Head of caudate nucleus (tissue), 42 donors: Measurements from ENCODE around the gene CSTB.

Experiments used
- DNase-seq, 42 donors: peaks; one replicate each; pipeline versions ENCODE4 v3.0.0 to v3.0.0-alpha.2; 2020 to 2021; ENCODE audit warnings: mixed read lengths in 7 of 42
- intact Hi-C: fragments of 100-400 bp; cut with DNase I; formaldehyde crosslinking; loops from one replicate; pipeline ENCODE4 v1.15.0; 2022

The CSTB gene

DNA sequence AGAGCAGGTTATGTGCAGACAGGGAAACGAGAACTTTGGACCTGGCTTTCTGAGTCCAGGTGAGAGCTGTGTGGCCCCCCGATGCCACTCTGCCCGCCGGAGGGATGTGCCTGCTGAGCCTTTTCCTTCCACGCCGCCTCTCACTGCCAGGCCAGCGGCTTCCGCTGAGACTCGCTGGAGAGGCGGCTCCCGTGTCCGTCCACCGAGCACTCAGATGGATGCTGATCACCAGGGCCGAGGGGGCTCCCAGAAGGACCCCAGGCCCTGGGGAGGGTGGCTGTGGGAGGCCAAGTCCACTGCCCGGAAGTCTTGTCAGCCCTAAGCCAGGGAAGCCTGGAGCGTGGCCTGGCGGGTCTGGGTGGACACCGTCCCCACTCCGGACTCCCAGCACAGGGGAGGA is 16.5 kb downstream of the CSTB start:
- intact Hi-C loops = no loop called here
- no peak for DNase-seq

DNA sequence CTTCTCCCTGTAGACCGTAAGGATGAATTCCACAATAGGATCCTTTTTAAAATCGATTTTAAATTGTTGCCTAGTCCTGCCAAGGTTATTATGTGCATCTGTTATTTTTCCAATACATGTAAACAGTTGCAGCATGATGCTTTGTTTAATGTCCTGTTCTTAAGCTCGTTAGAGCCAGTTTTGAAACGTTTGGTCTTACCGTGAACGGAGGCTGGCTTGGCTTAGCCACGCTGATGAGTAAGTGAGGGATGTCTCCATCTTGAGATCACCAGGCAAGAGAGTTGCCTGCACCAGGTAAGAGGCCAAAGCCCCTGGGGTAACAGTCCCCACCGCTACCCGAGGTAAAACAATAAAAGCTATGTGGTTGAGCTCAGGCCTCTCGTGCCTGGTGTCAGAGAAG is 17.3 kb downstream of the CSTB start:
- no peak for DNase-seq
- intact Hi-C loops = no loop called here

DNA sequence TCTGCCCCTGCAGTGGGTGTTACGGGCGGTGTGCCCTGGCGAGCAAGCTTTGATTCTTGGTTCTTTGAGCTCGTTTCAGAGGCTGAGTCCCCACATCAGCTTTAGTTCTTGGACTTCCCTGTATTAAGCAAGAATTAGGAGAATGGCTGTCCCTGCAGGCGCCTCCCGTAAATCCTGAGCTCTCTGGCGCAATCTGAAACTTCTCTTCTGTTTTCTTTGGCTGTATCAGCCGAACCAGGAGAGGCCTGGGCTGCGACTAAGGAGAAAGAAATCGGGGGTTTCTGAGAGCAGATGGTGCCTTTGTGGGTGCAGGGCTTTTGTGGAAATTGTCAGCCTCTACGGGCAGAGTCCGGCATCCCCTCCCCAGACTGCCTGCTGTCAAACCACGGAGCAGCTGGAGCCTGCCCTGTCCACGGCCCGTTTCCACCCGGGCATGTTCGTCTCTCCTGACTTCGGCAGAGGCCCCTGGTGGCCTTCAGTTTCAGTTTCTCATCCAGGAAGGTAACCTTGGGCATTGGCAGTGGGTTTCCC is 17.9 kb downstream of the CSTB start:
- DNase-seq = peak in 4 of 42 donors; percentile 33 to 62 (median 41)
- intact Hi-C loops = no loop called here

DNA sequence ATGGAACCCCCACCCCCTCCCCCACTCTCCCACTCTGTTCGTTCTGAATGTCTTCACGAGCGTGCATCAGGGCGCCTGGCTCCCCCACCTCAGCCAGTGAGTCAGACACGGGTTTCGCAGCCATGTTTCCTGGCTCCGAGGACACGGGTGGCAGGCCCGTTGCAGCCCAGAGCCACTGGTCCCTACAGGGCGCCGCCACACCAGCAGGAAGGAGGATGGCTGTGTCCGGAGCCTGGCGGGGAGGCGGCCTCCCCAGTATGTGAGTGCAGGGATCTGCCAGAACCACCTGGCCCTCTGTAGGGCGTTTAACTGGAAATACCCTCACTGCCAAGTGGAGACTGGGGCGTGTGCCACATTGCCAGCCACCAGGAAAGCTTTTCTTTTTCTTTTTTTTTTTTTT is 18.5 kb downstream of the CSTB start:
- intact Hi-C loops = no loop called here
- peak in 24 of 42 donors; percentile 27 to 79 (median 45) for DNase-seq

DNA sequence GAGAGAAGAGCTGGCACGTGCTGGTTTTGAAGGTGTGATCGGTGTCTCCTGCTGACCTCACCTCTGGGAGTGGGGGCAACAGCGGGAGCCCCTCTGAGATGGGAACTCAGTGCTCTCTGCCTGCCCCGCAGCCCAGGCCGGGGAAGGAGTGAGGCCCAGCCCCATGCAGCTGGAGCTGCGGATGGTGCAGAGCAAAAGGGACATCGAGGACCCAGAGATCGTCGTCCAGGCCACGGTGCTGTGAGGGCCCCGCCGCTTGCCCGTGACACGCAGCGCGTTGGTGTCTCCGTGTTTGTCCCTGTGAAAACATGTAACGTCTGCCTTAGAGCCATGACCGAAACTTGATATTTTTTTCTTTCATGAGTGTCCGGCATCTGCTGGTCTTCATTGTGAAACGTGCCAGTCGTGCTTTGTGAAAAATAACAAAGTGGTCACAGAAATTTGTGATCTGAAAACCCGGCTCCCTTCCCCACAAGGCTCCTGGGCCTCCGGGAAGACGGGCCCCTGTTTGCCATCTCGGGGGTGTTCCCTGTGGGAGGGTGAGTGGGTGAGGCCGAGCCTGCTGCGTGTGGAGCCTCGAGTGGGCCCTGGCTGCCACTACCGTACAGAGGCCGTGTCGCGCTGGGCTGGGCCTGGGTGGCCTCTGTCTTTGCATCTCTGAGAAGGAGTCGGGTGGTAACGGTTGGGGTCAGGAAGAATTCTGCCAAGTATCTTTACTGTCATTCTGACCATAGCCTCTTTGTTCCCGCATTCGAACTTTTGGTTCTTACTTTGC is 20.1 kb downstream of the CSTB start:
- DNase-seq = no peak
- intact Hi-C loops = no loop called here

DNA sequence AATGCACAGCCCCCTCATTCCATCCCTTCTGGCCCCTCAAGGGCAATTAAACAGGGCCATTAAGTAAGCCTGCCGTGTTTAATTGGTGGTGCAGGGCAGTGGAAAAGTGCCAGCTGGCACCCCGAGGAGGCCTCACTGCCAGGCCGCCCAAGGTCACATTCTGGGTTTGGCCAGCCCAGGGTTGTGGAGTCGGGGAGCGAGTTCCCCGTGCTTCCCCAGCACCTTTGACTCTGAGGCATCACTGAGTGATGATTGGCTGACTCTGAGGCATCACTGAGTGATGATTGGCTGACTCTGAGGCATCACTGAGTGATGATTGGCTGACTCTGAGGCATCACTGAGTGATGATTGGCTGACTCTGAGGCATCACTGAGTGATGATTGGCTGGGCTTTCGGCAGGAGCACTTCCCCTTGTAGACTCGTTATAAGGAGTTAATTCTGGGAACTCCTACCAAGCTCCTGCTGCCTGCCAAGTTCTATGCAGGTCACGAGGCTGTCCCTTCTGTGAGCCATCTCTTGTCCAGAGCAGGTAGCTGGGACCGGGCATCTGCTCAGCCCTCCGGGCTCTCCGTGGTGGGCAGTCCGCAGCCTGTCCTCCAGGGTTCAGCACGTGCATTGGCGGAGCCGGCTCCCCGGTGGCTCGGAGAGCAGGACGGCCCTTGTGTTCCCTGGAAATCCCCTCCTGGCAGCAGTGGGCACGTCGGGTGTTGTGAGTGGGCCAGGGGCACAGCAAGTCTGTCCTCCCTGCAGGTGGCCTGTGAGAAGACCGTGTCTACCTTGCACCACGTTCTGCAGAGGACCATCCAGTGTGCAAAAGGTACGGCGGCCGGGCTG is 20.9 kb downstream of the CSTB start:
- peak in 2 of 42 donors; percentile 31 to 36 for DNase-seq
- intact Hi-C loops = no loop called here

DNA sequence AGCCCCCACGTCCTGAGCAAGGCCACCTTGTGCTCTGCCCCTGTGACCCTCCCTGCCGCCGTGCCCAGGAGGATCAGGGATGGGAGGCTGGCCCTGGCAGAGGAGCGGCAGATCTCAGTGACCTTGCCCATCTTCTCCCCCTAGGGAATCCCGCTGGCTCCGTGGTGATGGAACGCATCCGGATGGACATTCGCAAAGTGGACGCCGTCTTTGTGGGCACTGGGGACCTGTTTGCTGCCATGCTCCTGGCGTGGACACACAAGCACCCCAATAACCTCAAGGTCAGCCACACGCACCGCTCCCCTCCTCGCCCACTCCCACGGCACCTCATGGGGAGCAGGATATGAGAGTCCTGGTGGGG is 22.7 kb downstream of the CSTB start:
- DNase-seq = no peak
- intact Hi-C loops = no loop called here

DNA sequence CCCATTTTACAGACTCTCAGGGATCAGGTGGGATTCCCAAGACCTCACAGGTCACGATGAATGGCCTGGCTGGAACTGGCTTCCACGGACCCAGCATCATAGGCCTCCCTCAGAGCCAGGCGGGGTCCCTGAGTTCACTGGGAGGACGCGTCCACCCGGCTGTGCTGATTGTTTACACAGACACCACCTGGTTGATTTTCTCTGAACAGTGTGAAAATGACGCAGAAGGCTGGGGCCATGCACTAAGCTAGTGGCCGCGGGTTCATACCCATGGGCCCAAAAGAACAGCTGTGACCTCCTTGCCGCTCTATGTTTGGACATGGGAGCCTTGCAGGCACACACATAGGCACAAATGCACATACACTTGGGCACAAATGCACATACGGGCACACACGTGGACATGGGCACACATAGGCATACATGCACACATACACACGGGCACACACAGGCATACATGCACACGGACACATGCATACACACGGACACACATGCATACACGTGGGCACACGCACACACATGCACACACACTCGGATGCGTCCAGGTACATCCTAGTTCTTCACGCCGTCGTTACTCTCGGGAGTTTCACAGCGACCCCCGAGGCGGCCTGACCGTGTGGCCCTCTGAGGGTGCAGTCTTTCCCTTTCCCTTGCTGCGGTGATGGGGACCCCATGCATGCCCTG is 23.2 kb downstream of the CSTB start:
- intact Hi-C loops = no loop called here
- DNase-seq = no peak

DNA sequence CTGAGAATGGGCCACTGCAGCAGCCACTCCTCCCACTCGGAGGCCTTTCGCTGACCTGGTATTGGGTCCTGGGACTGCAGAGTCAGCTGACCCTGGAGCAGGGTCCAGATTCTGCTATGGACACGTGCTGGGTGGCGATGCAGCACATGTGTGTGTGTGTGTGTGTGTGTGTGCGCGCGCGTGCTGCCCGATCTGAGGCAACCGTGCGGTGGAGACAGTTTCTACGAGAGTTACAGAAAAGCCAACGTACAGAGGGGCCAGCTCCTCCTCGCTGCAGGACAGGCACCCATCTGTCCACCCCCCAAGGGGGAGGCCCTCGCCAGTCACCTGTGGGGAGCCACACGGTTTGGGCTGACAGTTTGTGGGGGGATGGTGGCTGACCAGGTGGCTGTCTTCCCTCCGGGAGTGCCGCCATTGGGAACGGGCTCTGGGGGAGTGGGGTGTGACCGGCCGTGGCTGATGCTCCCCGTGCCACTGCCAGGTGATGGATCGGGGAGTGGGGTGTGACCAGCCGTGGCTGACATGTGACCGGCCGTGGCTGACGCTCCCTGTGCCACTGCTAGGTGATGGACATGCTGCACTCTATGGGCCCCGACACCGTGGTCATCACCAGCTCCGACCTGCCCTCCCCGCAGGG is 24.0 kb downstream of the CSTB start:
- no peak for DNase-seq
- intact Hi-C loops = no loop called here

DNA sequence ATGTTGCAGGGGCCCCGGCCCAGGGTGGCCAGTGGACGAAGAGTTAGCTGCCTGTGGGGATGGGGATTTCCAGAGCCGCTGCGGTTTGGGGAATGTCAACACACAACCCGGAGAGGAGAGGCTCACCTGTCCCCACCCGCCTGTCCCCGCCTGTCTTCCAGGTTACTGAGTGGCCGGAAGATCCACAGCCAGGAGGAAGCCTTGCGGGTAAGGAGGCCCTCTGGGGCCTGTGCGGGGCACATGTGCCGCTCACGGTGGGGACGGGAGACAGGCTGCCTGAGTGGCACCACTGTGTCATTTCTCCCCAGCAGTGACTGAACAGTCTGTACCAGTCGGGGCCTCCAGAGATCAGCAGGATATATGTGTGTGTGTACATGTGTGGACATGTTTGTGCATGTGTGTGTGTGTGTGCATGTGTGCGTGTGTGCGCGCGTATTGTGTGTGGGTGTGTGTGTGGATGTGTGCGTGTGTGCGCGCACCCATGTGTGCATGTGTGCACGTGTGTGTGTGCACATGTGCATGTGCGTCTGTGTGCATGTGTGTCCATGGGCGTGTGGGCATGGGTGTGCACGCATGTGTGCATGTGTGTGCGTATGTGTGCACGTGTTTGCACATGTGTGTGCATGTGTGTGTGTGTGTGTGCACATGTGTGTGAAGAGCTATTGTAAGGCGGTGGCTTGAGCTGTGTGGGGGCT is 25.6 kb downstream of the CSTB start:
- intact Hi-C loops = no loop called here
- DNase-seq = no peak

DNA sequence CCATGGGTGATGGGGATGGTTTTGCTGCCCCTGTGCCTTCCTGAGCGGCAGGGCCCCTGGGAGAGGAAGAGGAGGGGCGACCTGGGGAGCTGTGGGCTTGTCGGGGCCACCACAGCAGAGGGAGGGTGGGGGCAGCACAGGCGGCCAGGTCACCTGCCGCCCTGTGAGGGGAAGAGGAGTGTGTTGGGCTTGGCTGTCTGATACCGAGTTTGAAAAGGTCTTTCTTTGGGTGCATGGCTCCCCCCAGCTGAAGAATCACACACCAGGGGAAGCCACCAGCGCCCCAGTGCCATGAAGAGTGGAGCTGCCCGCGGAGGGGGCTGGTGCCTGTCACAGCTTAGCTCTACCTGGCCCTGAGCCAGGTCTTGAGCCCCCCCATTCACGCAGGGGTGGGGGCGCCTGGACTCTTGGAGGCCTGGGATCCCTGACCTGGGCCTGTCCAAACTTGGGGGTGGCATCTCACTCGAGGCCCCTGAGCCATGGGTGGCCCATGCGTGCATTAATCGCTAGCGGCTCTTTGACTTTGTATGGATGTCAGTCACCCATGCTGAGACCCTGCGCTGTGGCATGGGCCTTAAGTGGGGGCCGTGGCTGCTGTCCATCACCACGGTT is 26.4 kb downstream of the CSTB start:
- intact Hi-C loops = no loop called here
- no peak for DNase-seq

DNA sequence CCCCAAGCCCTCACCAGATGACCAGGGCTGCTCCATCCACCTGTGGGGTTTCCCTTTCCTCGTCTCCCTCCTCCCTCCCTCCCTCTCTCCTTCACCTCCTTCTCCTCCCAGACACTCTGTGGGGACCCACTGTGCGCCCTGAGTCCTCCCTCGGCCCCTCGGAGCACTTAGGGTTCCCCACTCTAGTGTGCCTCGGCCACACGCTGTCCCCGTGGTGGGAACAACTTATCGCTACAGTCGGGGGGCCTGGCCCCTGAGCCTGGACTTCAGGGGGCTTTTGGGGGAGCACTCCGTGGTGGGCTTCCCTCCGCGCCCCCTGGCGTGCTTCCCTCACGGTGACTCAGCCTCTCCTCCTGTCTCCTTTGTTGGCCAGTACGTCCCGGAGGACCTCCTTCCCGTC is 27.5 kb downstream of the CSTB start:
- intact Hi-C loops = no loop called here
- no peak for DNase-seq

DNA sequence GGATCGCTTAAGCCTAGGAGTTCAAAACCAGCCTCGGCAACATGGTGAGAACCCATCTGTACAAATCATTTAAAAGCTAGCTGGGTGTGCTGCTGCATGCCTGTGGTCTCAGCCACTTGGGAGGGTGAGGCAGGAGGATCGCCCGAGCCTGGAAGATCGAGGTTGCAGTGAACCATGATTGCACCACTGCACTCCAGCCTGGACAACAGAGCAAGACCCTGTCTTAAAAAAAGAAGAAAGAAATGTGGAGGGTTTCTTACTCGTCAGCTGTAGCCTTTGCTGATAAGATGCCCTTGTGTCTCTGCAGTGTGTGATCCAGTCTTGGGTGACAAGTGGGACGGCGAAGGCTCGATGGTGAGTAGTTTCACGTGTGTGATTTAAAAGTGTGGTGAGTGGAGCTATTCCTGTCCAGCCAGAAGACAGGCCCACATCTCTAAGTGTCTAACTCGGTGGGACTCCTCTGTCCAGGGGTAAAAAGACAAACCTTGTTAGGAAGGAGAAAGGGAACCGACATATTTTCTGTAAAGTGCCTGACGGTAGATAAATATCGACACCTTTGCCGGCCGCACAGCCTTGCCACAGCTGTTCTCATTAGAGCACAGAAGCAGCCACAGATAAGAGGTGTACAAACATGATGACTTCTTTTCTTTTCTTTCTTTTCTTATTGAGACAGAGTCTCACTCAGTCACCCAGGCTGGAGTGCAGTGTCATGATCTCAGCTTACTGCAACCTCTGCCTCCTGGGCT is 30.2 kb downstream of the CSTB start:
- no peak for DNase-seq
- intact Hi-C loops = no loop called here

DNA sequence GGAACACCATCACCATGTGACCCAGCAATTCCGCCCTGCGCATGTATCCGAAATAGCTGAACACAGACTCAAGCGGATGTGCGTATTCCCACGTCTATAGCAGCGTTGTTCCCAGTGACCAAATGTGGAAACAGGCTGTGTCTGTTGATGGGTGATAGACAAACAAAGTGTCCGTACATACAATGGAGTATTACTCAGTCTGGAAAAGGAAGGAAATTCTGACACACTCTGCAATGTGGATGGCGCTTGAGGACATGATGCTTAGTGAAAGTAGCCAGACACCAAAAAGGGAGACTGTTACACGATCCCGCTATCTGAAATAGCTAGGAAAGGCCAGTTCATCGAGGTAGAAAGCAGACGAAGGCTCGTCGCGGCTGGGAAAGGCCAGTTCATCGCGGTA is 31.4 kb downstream of the CSTB start:
- DNase-seq = no peak
- intact Hi-C loops = no loop called here

DNA sequence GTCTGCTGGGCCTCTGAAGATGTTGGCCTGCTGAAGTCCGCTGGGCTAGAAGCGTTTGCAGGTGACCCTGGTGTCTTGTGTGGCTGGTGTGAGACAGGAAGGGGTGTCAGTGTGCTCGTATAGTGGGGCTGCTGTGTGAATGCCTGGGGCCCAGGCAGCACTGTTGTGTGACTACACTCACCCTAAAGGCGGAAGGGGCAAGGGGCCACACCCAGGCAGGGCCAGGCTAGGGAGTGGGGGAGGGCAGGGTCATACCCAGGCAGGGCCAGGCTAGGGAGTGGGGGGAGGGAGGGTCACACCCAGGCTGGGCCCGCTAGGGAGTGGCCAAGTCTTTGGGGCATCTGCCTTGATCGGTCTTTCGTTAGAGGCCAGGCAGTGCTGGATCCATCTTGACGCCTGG is 32.2 kb downstream of the CSTB start:
- intact Hi-C loops = no loop called here

DNA sequence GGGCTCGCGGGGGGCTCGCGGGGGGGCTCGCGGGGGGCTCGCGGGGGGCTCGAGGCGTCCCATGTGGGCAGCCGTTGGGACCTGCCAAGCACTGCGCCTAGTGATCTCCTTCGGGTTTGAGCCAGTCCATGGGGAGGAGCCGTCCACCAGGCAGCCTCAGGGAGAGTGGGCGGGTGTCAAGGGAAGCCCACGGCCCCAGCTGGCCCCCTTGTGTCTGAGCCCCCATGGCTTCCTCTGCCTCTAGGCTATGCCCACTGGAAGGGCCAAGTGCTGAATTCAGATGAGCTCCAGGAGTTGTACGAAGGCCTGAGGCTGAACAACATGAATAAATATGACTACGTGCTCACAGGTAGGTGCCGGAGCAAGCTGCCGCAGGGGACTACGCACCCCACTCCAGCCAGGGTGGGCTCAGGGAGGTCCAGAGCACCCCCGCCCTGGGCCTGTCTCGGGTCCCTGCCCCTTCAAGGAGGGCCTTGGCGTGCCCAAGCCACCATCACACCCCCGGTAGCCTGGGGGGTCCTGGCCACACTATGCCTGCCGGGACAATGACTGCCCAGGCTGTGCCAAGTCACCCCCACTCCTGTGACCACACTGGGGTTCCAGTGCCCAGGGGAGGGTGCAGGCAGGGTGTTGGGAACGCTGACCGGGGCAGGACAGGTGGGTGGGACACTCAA is 34.5 kb downstream of the CSTB start:
- intact Hi-C loops = no loop called here
- DNase-seq = no peak

More for the DNA sequence above, 32.2 kb downstream of the CSTB start:
- DNase-seq = no peak

DNA sequence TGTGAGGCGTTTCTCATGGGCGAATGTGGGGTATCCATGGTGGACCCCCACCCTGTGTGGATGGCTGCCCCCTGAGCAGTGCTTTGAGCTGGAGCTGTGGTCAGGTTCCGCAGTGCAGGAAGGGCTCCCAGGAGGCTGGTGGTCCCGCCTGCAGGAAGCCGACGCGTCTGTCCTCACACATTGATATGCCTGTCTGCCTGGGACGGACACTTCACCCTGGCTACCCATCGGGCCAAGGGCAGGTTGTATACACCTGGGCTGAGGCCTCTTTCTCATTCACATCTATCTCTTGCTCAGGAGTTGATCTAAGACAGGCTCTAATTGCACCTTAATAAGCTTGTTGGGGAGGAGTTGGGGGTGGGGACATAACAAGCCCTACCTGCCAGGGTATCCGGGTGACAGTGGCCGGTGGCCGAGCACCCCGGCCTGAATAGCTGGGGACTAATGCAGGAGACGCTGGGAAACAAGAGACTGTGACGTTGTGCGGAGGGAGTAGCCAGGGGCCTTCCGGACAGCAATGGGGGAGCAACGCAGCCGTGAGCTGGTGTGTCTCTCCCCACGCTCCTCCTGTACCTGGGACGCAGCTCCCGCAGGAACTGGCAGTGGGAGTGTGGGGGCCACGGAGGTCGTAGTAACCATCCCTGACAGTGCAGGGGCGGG is 35.5 kb downstream of the CSTB start:
- intact Hi-C loops = no loop called here
- DNase-seq = peak in 38 of 42 donors; percentile 32 to 86 (median 63)
